Heart left ventricle (tissue), 13 donors: Measurements from ENCODE around the gene FEN1.

Source experiments
- CTCF ChIP-seq, 12 donors: fragments of 200-600 bp; sonication (generic) in 4 of 12; IDR thresholded peaks; one replicate each; pipeline versions ENCODE4 v1.5.0 to v1.8.0; 2018 to 2022; ENCODE audit warnings: antibody characterized with exemption in 12 of 12, mild to moderate bottlenecking in 5 of 12
- POLR2A ChIP-seq, 2 donors: fragments of 450-650 bp; IDR thresholded peaks; one replicate each; pipeline ENCODE4 v1.6.1; 2017; ENCODE audit warnings: antibody characterized with exemption in 2 of 2, mild to moderate bottlenecking in 2 of 2, moderate library complexity in 2 of 2
- donor health status: ischemic (EF 13 %, LVEDD 7.1; RV severe dilation, severe dysfunction).
- donor health status: DM: no; HTN: yes; CAD: no.
- donor health status: DM: no; HTN: no; CAD: no.
- donor health status: ischemic (EF 25% LVEDD 6.9; RV normal size, moderate dysfunction).
- donor health status: ischemic (EF 25% LVEDD 5.7; RV mildly dilated, moderate dysfunction).
- donor health status: ischemic (EF 35%, LVEDD 5.7; RV mildly dilated, moderate dysfunction).
- donor health status: nonischemic (EF 11% LVEDD 7.7; RV severe dilation, severe dysfunction).
- donor health status: DM: yes; HTN: yes; CAD: no.
- donor health status: PGD.
- donor health status: ischemic (EF 29% LVEDD 5.4; RV normal size, mild dysfunction).
- donor health status: nonischemic (EF 23%, LVEDD 6.1; RV moderate dilation, normal function).

- no peak for TF ChIP-seq CTCF (IDR thresholded peaks at IDR 0.05)
- no peak for TF ChIP-seq POLR2A (IDR thresholded peaks at IDR 0.05)
These were observed 49.1 kb upstream of the FEN1 start for GRCh38 chr11:61743486-61744095.
